ENCODE results near the gene CHD5. TPM values are rescaled to one million over a fixed set of nuclear protein-coding genes. Genes with fewer than 3 reads are reported as not detected.

Gene CHD5
- total RNA-seq, 2 donors from 2014 or later = 0.07 to 2.0 TPM

DNA sequence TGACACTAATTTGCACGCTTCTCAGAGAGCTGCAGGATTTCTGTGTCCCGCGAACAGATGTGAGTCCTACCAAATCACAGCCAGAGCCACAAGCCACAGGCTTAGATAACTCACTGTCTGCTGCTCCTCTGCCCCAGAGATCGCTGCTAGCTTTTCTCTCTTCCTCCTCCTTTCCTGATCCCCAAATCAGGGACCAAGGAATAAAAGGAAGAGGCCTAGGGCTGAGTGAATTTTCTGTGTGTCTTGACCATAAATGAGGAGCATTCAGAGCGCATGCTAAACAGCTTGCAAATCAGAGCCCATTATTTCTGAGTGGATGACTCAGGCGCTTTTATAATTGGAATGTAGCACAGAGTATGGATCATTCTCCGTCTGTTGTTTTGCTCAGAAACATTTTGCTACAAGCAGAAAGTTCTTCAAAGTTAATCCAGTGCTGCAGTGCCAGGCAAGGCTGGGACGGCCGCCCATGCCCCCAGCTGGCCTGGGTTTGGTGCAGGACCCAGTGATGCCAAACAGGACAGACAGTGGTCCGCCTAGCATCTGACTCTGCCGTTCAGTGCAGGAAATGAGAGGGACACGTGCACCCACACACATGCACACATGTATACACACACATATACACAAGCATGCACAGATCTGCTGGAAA is 96.2 kb downstream of the CHD5 start:
- Histone ChIP-seq H3K27me3 (no peaks in the 10 kb centered on the region), H3K36me3 (no peaks in the 10 kb centered on the region), H3K4me1 (peaks cover 0 to 8% of the 10 kb centered on the region in 2 donors), H3K27ac (no peak overlapping the region), H3K4me3 (no peak overlapping the region), H3K9me3 (no peaks in the 10 kb centered on the region)
- TF ChIP-seq, protein P1, sequence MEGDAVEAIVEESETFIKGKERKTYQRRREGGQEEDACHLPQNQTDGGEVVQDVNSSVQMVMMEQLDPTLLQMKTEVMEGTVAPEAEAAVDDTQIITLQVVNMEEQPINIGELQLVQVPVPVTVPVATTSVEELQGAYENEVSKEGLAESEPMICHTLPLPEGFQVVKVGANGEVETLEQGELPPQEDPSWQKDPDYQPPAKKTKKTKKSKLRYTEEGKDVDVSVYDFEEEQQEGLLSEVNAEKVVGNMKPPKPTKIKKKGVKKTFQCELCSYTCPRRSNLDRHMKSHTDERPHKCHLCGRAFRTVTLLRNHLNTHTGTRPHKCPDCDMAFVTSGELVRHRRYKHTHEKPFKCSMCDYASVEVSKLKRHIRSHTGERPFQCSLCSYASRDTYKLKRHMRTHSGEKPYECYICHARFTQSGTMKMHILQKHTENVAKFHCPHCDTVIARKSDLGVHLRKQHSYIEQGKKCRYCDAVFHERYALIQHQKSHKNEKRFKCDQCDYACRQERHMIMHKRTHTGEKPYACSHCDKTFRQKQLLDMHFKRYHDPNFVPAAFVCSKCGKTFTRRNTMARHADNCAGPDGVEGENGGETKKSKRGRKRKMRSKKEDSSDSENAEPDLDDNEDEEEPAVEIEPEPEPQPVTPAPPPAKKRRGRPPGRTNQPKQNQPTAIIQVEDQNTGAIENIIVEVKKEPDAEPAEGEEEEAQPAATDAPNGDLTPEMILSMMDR (IDR thresholded peaks at IDR 0.05) = no peak
- no peak for DNase-seq (ENCODE audit: low spot score)

DNA sequence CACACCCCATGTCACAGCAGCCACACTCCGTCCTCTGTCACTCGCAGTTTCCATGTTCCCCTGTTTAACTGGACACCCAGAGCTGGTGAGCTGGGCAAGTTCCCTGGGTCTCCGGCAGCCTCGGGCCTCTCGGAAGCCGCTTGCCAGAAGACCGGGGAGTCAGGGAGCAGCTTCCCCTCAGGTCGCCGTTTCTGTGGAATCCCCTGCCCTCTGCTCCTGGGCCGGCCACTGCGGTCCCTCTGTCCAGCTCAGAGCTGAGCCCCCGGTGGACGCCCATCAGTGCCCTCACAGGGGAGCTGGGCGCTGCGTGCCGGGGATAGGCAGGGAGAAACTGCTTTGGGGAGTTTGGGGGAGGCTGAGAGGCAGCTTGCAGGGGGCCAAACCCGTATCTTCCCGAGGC is 96.7 kb downstream of the CHD5 start:
- no peak for DNase-seq (ENCODE audit: low spot score)
- Histone ChIP-seq H3K4me1 (peaks cover 0 to 8% of the 10 kb centered on the region in 2 donors), H3K9me3 (no peaks in the 10 kb centered on the region), H3K27me3 (no peaks in the 10 kb centered on the region), H3K4me3 (no peak overlapping the region), H3K36me3 (no peaks in the 10 kb centered on the region), H3K27ac (no peak overlapping the region)
- TF ChIP-seq, protein P1 (IDR thresholded peaks at IDR 0.05) = no peak

DNA sequence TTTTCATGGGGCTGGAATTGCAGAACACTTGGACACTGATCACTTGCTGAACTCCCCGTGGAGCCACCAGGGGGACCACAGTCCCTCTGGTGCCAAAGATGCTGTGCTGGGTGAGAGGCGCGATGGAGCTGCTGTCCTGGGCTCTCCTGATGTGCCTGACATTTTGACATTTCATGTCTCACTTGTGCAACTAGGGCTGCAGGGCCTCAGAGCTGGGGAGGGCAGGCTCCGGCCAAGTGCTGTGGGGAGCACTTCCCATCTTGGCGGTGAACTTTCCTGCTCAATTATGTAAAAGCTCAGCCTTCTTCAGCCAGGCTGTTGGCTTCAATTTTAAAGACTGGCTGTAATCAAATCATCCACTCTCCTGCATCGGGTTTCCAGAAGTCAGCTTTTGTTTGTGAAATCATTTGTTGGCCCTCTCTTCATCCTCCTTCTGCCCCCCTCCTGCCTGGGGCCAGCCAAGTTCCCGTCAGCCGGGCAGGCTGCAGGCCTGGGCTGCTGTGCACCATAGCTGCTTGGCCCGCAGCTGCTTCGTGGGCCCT is 97.6 kb downstream of the CHD5 start:
- Histone ChIP-seq H3K4me3 (no peak overlapping the region), H3K27me3 (no peaks in the 10 kb centered on the region), H3K27ac (no peak overlapping the region), H3K36me3 (no peaks in the 10 kb centered on the region), H3K9me3 (no peaks in the 10 kb centered on the region), H3K4me1 (peaks cover 0 to 8% of the 10 kb centered on the region in 2 donors)
- DNase-seq (ENCODE audit: low spot score) = no peak
- TF ChIP-seq, protein P1 (IDR thresholded peaks at IDR 0.05) = no peak

DNA sequence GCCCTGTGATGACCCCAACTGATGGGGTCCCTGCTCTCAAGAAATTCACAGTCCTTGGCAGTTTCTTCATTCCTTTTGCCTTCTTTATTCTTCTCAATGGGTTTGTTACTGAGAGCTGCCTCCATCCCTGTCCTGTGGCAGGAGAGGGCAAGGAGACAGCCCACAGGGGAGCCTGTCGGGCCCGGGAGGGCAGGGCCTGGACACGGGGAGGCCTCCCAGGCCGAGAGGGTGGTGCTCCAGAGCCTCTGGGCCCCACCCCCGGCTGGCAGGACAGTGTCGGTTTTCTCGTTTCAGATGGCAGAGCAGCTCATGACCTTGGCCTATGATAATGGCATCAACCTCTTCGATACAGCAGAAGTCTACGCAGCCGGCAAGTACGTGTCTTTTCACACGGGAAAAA is 98.2 kb downstream of the CHD5 start:
- Histone ChIP-seq H3K9me3 (no peaks in the 10 kb centered on the region), H3K36me3 (no peaks in the 10 kb centered on the region), H3K27me3 (no peaks in the 10 kb centered on the region), H3K4me3 (no peak overlapping the region), H3K4me1 (peaks cover 0 to 8% of the 10 kb centered on the region in 2 donors), H3K27ac (no peak overlapping the region)
- TF ChIP-seq, protein P1 (IDR thresholded peaks at IDR 0.05) = no peak
- DNase-seq (ENCODE audit: low spot score) = no peak

DNA sequence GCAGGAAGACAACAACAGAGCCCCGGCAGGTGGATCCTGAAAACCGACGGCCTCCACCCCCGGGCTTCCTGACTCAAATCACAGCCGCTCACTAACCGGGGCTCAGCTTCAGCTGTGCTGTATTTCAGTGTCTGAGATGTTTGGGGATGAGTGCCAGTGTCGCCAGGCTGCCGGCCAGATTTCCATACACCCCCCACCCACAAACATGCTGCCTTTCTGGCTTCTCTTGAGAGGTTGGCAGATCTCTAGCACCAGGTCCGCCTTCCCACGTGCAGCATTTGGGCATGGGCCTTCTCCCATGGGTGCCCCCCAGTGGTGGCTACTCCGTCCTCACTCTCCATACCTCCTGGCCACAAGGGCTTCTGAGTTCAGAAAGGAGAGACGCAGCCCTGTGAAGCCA is 99.7 kb downstream of the CHD5 start:
- no peak overlapping the region for H3K27ac ChIP-seq
- H3K4me3 ChIP-seq = no peak overlapping the region
- H3K4me1 ChIP-seq = peaks cover 0 to 8% of the 10 kb centered on the region in 2 donors
- TF ChIP-seq, protein P1 (IDR thresholded peaks at IDR 0.05) = peak in 1 of 2 donors; percentile 48
- H3K36me3 ChIP-seq = no peaks in the 10 kb centered on the region
- no peaks in the 10 kb centered on the region for H3K9me3 ChIP-seq
- DNase-seq (ENCODE audit: low spot score) = no peak
- no peaks in the 10 kb centered on the region for H3K27me3 ChIP-seq

DNA sequence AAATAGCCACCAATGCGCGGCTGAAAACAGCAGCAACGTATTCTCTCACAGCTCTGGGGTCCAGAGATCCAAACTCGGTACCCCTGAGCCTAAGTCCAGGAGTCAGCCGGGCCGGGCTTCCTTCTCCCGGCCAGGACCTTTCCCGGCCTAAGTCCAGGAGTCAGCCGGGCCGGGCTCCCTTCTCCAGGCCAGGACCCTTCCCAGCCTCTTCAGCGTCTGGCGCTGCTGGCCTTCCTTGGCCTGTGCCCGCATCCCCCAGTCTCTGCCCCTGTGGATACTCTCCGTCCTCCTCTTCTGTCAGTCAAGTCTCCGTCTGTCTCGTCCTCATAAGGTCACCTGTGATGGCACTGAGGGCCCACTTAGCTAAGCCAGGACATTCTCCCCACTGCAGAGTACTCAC is 102.2 kb downstream of the CHD5 start:
- DNase-seq (ENCODE audit: low spot score) = no peak
- H3K4me3 ChIP-seq = no peak overlapping the region
- no peaks in the 10 kb centered on the region for H3K27me3 ChIP-seq
- no peaks in the 10 kb centered on the region for H3K9me3 ChIP-seq
- TF ChIP-seq, protein P1 (IDR thresholded peaks at IDR 0.05) = no peak
- H3K4me1 ChIP-seq = peaks cover 0 to 5% of the 10 kb centered on the region in 2 donors
- H3K36me3 ChIP-seq = no peaks in the 10 kb centered on the region
- H3K27ac ChIP-seq = no peak overlapping the region

All from right atrium auricular region (tissue), 2 donors.